Mesendoderm (in vitro differentiated cells): ENCODE measurements around the gene TUBB6.

Experiments
- DNase-seq: peaks from one replicate; pipeline ENCODE4 v3.0.0; 2013
- H2AK5ac ChIP-seq: 2 replicates; pipeline ENCODE4 v1.6.1; 2013; ENCODE audit warnings: low read length, inconsistent platforms
- H2BK120ac ChIP-seq: 2 replicates; pipeline ENCODE4 v1.6.1; 2013; ENCODE audit warnings: low read depth, mild to moderate bottlenecking, low read length, moderate library complexity, mixed read lengths
- H2BK15ac ChIP-seq: replicated peaks from 2 replicates; pipeline ENCODE4 v1.6.1; 2013; ENCODE audit warnings: low read depth, mild to moderate bottlenecking, moderate library complexity
- H2BK5ac ChIP-seq: 2 replicates; pipeline ENCODE4 v1.6.1; 2013; ENCODE audit warnings: low read length, inconsistent platforms
- H3K18ac ChIP-seq: 2 replicates; pipeline ENCODE4 v1.6.1; 2013; ENCODE audit warnings: mild to moderate bottlenecking, low read length, mixed read lengths
- H3K23ac ChIP-seq: one replicate; pipeline ENCODE4 v1.6.1; 2013; ENCODE audit warnings: low read length
- H3K27ac ChIP-seq: 2 replicates; pipeline ENCODE4 v1.5.1; 2013; ENCODE audit warnings: low read depth, mild to moderate bottlenecking, inconsistent platforms, low read length, moderate library complexity
- H3K27me3 ChIP-seq: 2 replicates; pipeline ENCODE4 v1.6.1; 2013; ENCODE audit warnings: low read length, control low read depth, mild to moderate bottlenecking, inconsistent platforms; ENCODE audit not compliant: insufficient read depth, poor library complexity
- H3K36me3 ChIP-seq: 2 replicates; pipeline ENCODE4 v1.6.1; 2013; ENCODE audit warnings: low read length, inconsistent platforms; ENCODE audit not compliant: control insufficient read depth, insufficient read depth
- H3K4ac ChIP-seq: one replicate; pipeline ENCODE4 v1.6.1; 2013; ENCODE audit warnings: low read depth, mild to moderate bottlenecking, low read length, moderate library complexity
- H3K4me1 ChIP-seq: 2 replicates; pipeline ENCODE4 v1.6.1; 2013; ENCODE audit warnings: low read depth, low read length, inconsistent platforms; ENCODE audit not compliant: control insufficient read depth
- H3K4me2 ChIP-seq: 2 replicates; pipeline ENCODE4 v1.6.1; 2013; ENCODE audit warnings: low read length
- H3K4me3 ChIP-seq: 2 replicates; pipeline ENCODE4 v1.5.1; 2013; ENCODE audit warnings: mild to moderate bottlenecking, low read length
- H3K56ac ChIP-seq: one replicate; pipeline ENCODE4 v1.6.1; 2013; ENCODE audit warnings: low read length
- H3K79me1 ChIP-seq: 2 replicates; pipeline ENCODE4 v1.6.1; 2013; ENCODE audit warnings: low read length, inconsistent platforms
- H3K79me2 ChIP-seq: 2 replicates; pipeline ENCODE4 v1.6.1; 2013; ENCODE audit warnings: mild to moderate bottlenecking, low read length; ENCODE audit not compliant: control insufficient read depth, insufficient read depth
- H3K9ac ChIP-seq: 2 replicates; pipeline ENCODE4 v1.6.1; 2013; ENCODE audit warnings: low read length, inconsistent platforms
- H4K5ac ChIP-seq: one replicate; pipeline ENCODE4 v1.6.1; 2013; ENCODE audit warnings: low read length
- H4K8ac ChIP-seq: one replicate; pipeline ENCODE4 v1.6.1; 2013; ENCODE audit warnings: low read depth, mild to moderate bottlenecking, control low read depth, low read length, moderate library complexity
- WGBS: extraction: QIAGEN DNeasy Blood & Tissue Kit; methylation state at CpG from one replicate; pipeline ENCODE4 v1.1.7; 2013; ENCODE audit warnings: low lambda C conversion rate, missing lambda C conversion rate; ENCODE audit not compliant: insufficient coverage; ENCODE audit errors: extremely low coverage; 5-methylcytosine and 5-hydroxymethylcytosine counted together

The TUBB6 gene

GRCh38 chr18:12321333-12321732, 13.3 kb downstream of the TUBB6 start:
- H3K79me2 ChIP-seq, result no peaks in the 10 kb centered on the region

DNA sequence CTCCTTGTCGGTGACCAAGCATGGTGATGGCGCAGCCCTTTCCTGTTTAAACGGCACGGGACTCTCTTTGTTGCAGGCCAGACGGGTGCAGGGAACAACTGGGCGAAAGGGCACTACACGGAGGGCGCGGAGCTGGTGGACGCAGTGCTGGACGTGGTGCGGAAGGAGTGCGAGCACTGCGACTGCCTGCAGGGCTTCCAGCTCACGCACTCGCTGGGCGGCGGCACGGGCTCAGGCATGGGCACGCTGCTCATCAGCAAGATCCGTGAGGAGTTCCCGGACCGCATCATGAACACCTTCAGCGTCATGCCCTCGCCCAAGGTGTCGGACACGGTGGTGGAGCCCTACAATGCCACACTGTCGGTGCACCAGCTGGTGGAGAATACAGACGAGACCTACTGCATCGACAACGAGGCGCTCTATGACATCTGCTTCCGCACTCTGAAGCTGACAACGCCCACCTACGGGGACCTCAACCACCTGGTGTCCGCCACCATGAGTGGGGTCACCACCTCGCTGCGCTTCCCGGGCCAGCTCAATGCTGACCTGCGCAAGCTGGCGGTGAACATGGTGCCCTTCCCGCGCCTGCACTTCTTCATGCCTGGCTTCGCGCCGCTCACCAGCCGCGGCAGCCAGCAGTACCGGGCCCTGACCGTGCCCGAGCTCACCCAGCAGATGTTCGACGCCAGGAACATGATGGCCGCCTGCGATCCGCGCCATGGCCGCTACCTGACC, 17.1 kb downstream of the TUBB6 start:
- H3K18ac ChIP-seq, result no peak overlapping the region
- no CpG with 5 or more reads among the region's 58 CpGs for WGBS
- H3K4ac ChIP-seq, result no peak overlapping the region
- DNase-seq, result no peak
- no peak overlapping the region for H2BK120ac ChIP-seq
- peaks cover 8% of the 10 kb centered on the region for H3K79me1 ChIP-seq
- H3K4me2 ChIP-seq, result no peak overlapping the region
- no peak overlapping the region for H2AK5ac ChIP-seq
- H3K4me3 ChIP-seq, result no peak overlapping the region
- H3K36me3 ChIP-seq, result peaks cover 14% of the 10 kb centered on the region
- no peaks in the 10 kb centered on the region for H3K27me3 ChIP-seq
- no peaks in the 10 kb centered on the region for H3K79me2 ChIP-seq
- H2BK5ac ChIP-seq, result no peak overlapping the region
- H3K23ac ChIP-seq, result no peak overlapping the region
- no peaks in the 10 kb centered on the region for H3K4me1 ChIP-seq
- no peak overlapping the region for H3K9ac ChIP-seq
- no peak overlapping the region for H2BK15ac ChIP-seq
- H3K27ac ChIP-seq, result no peak overlapping the region
- H4K8ac ChIP-seq, result no peak overlapping the region
- H4K5ac ChIP-seq, result no peak overlapping the region
- no peak overlapping the region for H3K56ac ChIP-seq

More at GRCh38 chr18:12321333-12321732, 13.3 kb downstream of the TUBB6 start:
- no peaks in the 10 kb centered on the region for H3K27me3 ChIP-seq
- peak overlapping the region; percentile 50 for H3K23ac ChIP-seq
- H3K36me3 ChIP-seq, result peaks cover 8% of the 10 kb centered on the region
- no peak for DNase-seq
- H3K18ac ChIP-seq, result no peak overlapping the region
- no peak overlapping the region for H2BK5ac ChIP-seq
- no peak overlapping the region for H3K9ac ChIP-seq
- H3K56ac ChIP-seq, result no peak overlapping the region
- H4K8ac ChIP-seq, result no peak overlapping the region
- H3K27ac ChIP-seq, result no peak overlapping the region
- no peak overlapping the region for H3K4ac ChIP-seq
- no CpG with 5 or more reads among the region's 4 CpGs for WGBS
- H3K4me2 ChIP-seq, result no peak overlapping the region
- H2BK120ac ChIP-seq, result no peak overlapping the region
- H3K4me1 ChIP-seq, result no peaks in the 10 kb centered on the region
- no peak overlapping the region for H3K4me3 ChIP-seq
- no peak overlapping the region for H2AK5ac ChIP-seq
- H2BK15ac ChIP-seq, result no peak overlapping the region
- H4K5ac ChIP-seq, result no peak overlapping the region
- peaks cover 5% of the 10 kb centered on the region for H3K79me1 ChIP-seq

- H3K4me2 ChIP-seq, result no peak overlapping the region
- no peak overlapping the region for H3K4me3 ChIP-seq
- no peaks in the 10 kb centered on the region for H3K27me3 ChIP-seq
- no CpG with 5 or more reads among the region's 29 CpGs for WGBS
- no peak overlapping the region for H2AK5ac ChIP-seq
- no peak overlapping the region for H3K9ac ChIP-seq
- no peak overlapping the region for H4K8ac ChIP-seq
- H4K5ac ChIP-seq, result no peak overlapping the region
- H3K18ac ChIP-seq, result no peak overlapping the region
- H3K23ac ChIP-seq, result no peak overlapping the region
- no peak overlapping the region for H3K27ac ChIP-seq
- H2BK15ac ChIP-seq, result no peak overlapping the region
- H3K4ac ChIP-seq, result no peak overlapping the region
- H3K79me1 ChIP-seq, result peaks cover 6% of the 10 kb centered on the region
- H3K79me2 ChIP-seq, result no peaks in the 10 kb centered on the region
- DNase-seq, result no peak
- H3K56ac ChIP-seq, result no peak overlapping the region
- H3K36me3 ChIP-seq, result peaks cover 12% of the 10 kb centered on the region
- H2BK5ac ChIP-seq, result no peak overlapping the region
- no peaks in the 10 kb centered on the region for H3K4me1 ChIP-seq
- no peak overlapping the region for H2BK120ac ChIP-seq
Measured at GRCh38 chr18:12325726-12326245, 17.7 kb downstream of the TUBB6 start.

- no peak overlapping the region for H3K4ac ChIP-seq
- H2BK15ac ChIP-seq, result no peak overlapping the region
- H3K4me2 ChIP-seq, result no peak overlapping the region
- H3K9ac ChIP-seq, result no peak overlapping the region
- no peak overlapping the region for H4K8ac ChIP-seq
- no peak overlapping the region for H4K5ac ChIP-seq
- no peaks in the 10 kb centered on the region for H3K79me2 ChIP-seq
- no peak overlapping the region for H2BK5ac ChIP-seq
- no peak overlapping the region for H2BK120ac ChIP-seq
- no peak overlapping the region for H3K18ac ChIP-seq
- peaks cover 2% of the 10 kb centered on the region for H3K79me1 ChIP-seq
- no peaks in the 10 kb centered on the region for H3K27me3 ChIP-seq
- H3K36me3 ChIP-seq, result peaks cover 12% of the 10 kb centered on the region
- no CpG with 5 or more reads among the region's 12 CpGs for WGBS
- DNase-seq, result no peak
- no peak overlapping the region for H3K23ac ChIP-seq
- no peak overlapping the region for H3K27ac ChIP-seq
- H3K56ac ChIP-seq, result no peak overlapping the region
- H2AK5ac ChIP-seq, result no peak overlapping the region
- H3K4me3 ChIP-seq, result no peak overlapping the region
- no peaks in the 10 kb centered on the region for H3K4me1 ChIP-seq
Measured at GRCh38 chr18:12326711-12327460, 18.8 kb downstream of the TUBB6 start.

- Histone ChIP-seq H3K79me1 (peaks cover 2% of the 10 kb centered on the region), H3K79me2 (no peaks in the 10 kb centered on the region), H3K23ac (no peak overlapping the region), H3K9ac (no peak overlapping the region), H2BK15ac (no peak overlapping the region), H3K4me2 (no peak overlapping the region), H3K4me1 (no peaks in the 10 kb centered on the region), H3K27me3 (no peaks in the 10 kb centered on the region), H2BK120ac (no peak overlapping the region), H3K4me3 (no peak overlapping the region), H3K56ac (no peak overlapping the region), H3K36me3 (peaks cover 12% of the 10 kb centered on the region), H4K8ac (no peak overlapping the region), H2BK5ac (no peak overlapping the region), H3K27ac (no peak overlapping the region), H3K4ac (no peak overlapping the region), H4K5ac (no peak overlapping the region), H2AK5ac (no peak overlapping the region), H3K18ac (no peak overlapping the region)
- no CpG with 5 or more reads among the region's 11 CpGs for WGBS
- DNase-seq, result peak; percentile 93
Measured at GRCh38 chr18:12327510-12328178, 19.6 kb downstream of the TUBB6 start.
